SW 1271 (cell line): ENCODE data around the gene BET1L.
"Not testable (repeated sequence)": the region's sequence is repeated elsewhere in the genome, so short reads cannot be mapped to it uniquely, and the experiment has no call there.

Source experiments
- DNase-seq, 2 experiments: peaks; one replicate each; lab custom pipeline; 2025; lab: John Stamatoyannopoulos, UW

The BET1L gene

DNA sequence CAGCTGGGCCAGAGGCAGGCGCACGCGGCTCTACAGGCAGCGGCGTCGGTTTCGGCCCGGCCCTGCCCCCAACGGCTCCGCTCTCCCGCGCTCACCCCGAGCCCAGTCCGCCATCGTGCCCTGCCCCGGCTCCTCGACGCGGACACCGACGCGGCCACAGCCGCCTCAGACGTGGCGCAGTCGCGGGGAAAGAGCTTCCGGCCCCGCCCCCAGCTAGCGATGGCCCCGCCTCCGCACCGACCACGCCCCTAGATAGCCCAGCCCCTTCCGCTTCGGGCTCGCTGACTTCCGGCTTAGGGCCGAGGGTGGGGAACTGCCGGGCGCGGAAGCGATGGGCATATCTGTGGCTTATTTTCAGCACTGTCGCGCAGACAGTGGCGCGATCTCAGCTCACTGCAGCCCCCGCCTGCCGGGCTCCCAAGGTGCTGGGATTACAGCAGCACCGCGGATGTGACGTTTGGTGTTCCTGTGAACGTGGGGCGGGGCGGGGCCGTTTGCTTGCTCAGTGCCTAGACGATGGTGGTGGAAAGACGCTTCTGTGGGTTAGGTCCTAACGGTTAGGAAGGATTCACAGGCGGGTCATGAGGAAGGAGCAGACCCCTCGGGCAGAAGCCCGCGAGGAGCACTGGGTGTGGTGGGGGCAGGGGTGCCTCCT lies at the start of gene BET1L, which contains the start of gene RIC8A:
Gene BET1L (minus strand): TSS at position 192 of the 655 bp plus-strand sequence. CDS start 78 bp downstream, at position 114.
Gene RIC8A (plus strand): TSS at position 501 of the 655 bp plus-strand sequence. CDS start 1,147 bp downstream, outside the sequence.
- peak; percentile 95 to 97 for DNase-seq

GRCh38 chr11:255816-256215 lies 48.6 kb upstream of the BET1L start:
- no peak for DNase-seq

DNA sequence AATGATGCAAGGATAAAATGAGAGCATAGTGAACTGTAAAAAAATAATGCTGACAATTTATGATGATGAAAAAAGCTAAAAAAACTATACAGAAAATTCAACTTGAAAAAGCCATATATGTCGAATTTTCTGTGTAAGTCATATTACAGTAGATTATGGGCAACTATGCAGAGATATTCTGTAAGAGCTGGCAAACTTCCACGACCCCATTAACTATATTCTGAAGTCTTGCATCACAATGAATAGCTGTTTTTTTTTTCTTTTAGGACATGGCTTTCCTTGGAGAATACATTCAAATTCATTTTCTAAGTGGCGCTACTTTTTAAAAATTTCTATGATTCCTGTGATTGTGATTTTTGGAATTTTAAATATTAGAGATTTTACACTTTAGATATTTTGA lies 48.0 kb upstream of the BET1L start:
- no peak for DNase-seq

- no peak for DNase-seq
Observed at GRCh38 chr11:253886-254270, 46.7 kb upstream of the BET1L start.

DNA sequence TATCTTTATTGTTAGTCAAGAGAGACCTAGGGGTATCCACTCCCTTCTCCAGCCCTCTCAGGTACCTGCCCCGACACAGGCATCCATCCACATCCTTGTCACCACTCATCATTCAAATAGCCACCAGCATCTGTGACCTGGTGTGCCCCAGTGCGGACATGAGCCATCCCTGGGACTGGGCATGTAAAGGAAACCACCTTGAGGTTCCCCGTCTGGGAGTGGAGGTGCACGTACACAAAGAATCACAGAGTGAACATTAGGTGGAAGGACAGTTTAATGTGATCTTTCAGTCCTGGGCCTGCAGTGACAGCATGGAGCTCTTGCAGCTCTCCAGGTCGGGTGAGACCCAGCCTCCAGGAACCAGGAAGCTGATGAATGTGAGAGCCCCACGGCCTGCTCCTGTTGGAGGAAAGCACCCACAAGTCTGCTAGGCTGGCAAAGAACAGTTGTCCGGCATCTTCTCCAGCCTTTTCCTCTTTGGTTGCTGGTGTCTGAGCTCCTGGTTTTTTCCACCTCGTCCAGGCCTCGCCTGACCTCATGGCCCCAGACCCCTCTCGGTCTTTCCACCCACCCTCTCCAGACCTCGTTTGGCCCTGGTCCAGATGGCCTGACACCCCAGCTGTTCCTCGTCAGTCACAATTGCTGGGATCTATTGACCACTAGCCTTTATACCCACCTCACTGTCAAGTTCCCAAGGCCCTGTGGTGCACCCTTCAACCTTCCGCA lies 46.1 kb upstream of the BET1L start:
- no peak for DNase-seq

DNA sequence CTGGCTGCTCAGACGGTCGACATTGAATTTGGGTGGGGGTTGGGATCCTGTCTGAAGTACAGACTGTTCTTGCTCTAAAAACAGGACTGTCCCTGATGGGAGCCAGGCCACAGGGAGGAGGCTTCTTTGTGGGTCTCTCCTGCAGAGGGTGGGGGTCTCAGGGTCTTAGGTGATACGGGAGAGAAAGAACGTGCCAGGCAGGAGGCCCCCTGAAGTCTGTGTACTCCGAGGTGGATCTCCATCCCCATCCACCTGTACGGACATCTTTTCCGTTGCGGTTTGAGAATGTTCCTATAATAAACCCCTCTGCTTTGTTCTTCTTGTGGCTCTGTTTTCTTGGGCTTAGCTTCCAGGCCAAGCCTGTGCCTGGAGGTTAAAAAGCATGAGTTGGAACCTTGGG lies 45.5 kb upstream of the BET1L start:
- DNase-seq, result no peak

DNA sequence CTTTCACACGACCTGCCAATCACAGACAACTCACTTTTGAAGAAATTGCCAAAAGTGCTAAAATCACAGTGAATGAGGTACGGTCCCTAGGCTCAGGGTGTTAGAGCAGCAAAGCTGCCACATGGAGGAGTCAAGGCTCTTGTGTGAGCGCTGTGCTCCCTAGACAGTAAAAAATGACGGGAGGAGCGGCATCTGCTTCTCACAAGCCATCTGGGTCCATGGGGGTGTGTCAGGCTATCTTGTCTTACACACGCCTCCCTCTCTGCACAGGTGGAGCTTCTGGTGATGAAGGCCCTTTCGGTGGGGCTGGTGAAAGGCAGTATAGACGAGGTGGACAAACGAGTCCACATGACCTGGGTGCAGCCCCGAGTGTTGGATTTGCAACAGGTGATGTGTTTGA lies 44.4 kb upstream of the BET1L start:
- DNase-seq, result no peak

GRCh38 chr11:250740-251299 lies 43.6 kb upstream of the BET1L start:
- DNase-seq, result peak in 1 of 2 experiments; percentile 44

DNA sequence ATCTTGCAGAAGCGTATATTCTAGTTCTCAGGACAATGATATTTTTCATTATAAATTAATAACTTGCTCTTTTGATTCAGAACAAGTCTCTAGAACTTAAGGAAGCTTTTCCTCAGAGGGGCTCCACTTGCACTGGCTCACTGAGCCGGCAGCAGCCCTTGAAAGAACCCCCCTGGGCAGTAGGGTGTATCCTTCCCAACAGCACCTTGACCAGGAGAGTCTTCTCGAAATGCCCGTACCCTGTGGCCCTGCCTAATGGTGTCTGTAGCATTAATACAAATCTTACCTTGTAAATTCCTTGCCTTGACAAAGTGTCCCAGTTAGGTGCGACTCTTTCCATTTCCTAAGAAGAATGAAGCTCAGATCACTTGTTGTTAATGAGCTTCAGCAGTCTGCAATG lies 43.1 kb upstream of the BET1L start:
- no peak for DNase-seq

DNA sequence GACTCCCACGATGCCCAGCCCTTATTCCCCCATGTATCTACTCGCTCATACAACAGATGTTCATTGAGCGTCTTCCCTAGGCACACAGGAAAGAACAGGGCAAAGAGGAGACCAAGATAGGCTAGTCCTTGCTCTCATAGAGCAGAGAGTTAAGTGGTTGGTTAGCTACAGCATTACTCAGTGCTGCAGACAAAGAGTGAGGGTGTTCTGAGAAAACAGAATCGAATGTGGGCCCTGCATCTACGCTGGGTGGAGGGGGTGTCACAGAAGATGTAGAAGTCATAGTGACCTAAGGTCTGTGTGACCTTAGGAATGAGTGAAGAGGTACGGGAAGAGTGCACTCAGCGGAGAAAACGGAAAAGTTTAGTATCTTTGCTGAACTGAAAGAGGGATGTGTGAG lies 41.9 kb upstream of the BET1L start:
- no peak for DNase-seq

- DNase-seq, result no peak
Observed at GRCh38 chr11:244376-244775, 37.2 kb upstream of the BET1L start.

GRCh38 chr11:241634-242033 lies 34.4 kb upstream of the BET1L start:
- DNase-seq, result no peak

GRCh38 chr11:240315-240714 lies 33.1 kb upstream of the BET1L start:
- no peak for DNase-seq

DNA sequence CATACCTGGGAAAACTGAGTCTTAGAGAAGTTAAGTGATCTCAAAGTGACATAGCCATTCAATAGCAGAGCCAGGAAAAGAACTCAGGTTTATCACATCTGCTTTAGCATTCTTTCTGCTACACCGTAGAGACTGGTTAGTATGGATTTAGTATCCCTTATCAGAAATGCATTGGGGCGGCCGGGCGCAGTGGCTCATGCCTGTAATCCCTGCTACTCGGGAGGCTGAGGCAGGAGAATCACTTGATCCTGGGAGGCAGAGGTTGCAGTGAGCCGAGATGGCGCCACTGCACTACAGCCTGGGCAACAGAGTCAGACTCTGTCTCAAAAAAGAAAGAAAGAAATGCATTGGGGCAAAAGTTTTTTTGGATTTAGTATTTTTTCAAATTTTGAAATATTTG lies 31.1 kb upstream of the BET1L start:
- DNase-seq, result not testable (repeated sequence)

- peak in 1 of 2 experiments; percentile 77 for DNase-seq
Observed at GRCh38 chr11:236774-237767, 29.9 kb upstream of the BET1L start, which contains the start of gene PSMD13. PSMD13 (plus strand) TSS chr11:236976; CDS start chr11:237050, 74 bp downstream.

- peak; percentile 66 to 75 for DNase-seq
Observed at GRCh38 chr11:235997-236773, 29.0 kb upstream of the BET1L start, which contains the start of gene SIRT3. SIRT3 (minus strand) TSS chr11:236342; CDS start chr11:236328, 14 bp downstream.

- no peak for DNase-seq
Observed at GRCh38 chr11:235609-235996, 28.4 kb upstream of the BET1L start.

- no peak for DNase-seq
Observed at GRCh38 chr11:235180-235579, 28.0 kb upstream of the BET1L start.

DNA sequence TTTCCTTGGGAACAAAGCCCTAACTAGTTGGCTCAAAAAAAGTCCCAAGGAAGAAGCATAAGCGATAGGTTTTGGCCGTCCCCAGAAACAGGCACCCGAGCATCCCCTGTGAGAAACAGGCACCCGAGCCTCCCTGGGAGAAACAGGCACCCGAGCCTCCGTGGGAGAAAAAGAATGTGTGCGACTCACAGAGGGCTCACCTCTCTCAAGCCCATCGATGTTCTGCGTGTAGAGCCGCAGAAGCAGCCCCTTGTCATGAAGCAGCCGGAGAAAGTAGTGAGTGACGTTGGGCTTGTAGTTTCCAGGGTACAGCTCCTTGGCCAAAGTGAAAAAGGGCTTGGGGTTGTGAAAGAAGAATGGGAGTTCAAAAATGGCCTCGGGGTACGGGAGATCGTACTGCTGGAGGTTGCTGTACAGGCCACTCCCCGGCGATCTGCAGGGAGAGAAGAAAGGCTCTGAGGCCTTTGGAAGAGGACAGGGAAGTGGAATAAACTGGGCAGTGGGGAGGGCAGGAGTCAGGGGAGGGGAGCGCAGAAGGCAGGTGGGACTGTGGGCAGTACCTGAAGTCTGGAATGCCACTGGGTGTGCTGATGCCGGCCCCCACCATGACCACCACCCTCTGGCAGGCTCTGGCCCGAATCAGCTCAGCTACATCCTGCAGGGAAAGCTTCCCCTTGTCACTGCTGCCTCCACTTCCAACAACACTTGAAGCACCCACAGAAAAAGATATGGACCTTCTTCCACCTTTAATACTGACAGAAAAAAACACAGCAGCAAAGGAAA lies 25.8 kb upstream of the BET1L start:
- no peak for DNase-seq

DNA sequence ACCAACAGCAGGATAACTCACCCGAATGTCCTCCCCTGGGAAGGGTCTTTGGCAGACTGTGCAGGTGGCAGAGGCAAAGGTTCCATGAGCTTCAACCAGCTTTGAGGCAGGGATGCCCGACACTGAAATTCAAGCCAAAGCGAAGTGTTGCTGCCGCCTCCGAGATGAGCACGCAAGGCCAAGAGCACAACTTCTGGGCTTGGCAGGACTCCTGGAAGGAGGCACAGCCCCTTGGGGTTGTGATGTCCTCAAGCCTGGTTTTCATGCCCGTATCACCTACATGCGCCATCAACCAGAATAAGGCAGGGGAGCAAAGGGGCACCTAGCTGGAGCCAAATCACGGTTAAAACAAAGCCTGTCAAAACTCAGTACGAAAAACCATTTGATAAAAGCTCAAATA lies 23.2 kb upstream of the BET1L start:
- no peak for DNase-seq
